TTC549 (cell line): Measurements from ENCODE around the gene HOXD8.

Experiments
- FAIRE-seq: peaks from 2 replicates; lab custom pipeline; 2012; peaks lifted over from hg19 to GRCh38; lab: Jason Lieb, UNC

Gene HOXD8

DNA sequence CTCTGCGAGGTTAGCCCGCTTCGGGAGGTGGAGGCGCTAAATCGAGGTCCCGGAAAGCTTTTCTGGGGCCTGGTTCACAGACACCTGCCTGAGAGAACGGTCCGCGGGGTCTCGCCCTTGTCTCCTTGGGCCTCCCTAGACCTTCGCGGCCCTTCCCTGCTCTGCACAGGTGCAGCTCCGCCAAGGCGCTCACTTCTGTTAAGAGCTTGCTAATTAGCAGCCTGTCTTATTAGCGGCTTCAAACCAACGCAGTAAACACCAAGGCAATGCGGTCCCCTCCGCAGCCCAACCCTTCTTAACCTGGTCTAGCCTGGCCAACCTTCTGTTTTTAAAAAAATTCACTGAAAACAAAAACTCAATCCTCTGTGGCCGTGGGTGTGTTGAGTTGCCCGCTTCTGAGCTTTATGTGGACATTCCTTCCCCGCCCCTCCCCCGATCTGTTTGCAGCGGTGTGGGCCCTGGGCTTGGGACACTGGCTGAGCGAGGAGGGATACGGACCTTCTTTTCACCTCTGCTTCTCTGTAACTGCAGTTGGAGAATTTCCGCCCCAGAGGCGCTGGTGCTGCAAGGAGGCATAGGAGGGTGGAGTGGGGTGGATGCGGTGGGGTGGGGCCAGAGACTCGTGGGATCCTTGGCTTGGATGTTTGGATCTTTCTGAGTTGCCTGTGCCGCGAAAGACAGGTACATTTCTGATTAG, 18.4 kb downstream of the HOXD8 start:
- FAIRE-seq, result no peak

DNA sequence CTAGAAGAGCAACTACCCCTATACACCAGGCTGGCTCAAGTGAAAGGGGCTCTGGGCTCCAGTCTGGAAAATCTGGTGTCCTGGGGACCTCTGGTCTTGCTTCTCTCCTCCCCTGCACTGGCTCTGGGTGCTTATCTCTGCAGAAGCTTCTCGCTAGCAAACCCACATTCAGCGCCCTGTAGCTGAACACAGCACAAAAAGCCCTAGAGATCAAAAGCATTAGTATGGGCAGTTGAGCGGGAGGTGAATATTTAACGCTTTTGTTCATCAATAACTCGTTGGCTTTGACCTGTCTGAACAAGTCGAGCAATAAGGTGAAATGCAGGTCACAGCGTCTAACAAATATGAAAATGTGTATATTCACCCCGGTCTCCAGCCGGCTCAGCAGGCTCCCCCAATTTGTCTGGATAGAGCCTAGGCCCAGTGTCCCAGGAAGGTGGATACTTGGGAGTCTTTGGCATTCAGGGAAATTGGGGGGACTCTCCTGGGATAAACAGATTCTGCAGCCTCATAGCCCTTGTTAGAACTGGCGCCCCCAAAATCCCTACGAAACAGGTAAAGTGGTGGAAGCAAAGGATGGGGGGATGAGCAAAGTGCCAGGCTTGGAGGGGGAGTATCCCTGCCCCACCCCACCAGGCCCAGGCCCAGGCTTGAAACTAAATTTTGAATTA, 19.4 kb downstream of the HOXD8 start:
- FAIRE-seq, result no peak

DNA sequence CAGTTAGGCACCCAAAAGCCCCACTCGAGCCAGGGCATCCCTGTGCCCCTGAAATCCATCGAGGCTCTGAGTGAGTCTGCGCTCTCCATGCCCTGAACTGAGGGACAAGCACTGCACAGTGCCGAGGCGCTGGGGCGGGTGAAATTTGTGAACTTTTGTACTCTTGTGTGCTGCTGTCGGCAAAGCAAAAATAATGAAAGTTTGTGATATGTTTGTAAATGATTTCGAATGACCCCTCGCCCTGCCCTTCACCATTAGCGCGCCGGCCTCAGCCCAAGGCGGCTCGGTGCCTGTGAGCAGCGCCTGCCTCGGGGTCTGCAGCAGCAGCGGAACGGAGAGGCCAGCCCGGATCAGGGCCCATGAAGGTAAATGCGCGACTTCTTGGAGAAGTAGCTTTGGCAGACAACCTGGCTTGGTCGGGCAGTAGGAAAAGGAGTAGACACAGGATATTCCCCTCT, 20.0 kb downstream of the HOXD8 start:
- no peak for FAIRE-seq

DNA sequence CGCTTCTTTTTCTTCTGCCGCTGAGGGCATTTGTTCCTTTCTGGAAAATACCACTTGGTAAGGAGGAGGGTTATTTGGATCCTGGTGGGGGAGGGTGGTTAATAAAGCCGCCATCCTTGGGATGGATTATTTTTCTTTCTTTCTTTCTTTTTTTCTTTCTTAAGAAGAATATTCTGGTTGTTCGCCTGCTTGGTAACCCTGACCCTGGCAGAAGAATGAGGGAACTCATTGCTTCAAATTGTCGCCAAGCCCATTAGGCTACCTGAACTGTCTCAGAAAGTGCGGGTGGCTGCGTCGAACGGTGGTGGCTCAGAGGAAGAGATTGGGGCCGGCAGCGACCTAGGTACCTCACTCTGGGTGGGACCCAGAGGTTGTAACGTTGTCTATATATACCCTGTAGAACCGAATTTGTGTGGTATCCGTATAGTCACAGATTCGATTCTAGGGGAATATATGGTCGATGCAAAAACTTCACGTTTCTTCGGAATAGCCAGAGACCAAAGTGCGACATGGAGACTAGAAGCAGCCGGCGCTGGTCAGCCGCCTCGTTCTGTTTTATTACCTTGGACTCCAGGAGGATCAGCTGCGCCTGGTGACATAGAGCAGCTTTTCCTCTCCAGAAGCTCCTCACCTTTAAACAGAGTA, 20.6 kb downstream of the HOXD8 start:
- FAIRE-seq, result no peak

DNA sequence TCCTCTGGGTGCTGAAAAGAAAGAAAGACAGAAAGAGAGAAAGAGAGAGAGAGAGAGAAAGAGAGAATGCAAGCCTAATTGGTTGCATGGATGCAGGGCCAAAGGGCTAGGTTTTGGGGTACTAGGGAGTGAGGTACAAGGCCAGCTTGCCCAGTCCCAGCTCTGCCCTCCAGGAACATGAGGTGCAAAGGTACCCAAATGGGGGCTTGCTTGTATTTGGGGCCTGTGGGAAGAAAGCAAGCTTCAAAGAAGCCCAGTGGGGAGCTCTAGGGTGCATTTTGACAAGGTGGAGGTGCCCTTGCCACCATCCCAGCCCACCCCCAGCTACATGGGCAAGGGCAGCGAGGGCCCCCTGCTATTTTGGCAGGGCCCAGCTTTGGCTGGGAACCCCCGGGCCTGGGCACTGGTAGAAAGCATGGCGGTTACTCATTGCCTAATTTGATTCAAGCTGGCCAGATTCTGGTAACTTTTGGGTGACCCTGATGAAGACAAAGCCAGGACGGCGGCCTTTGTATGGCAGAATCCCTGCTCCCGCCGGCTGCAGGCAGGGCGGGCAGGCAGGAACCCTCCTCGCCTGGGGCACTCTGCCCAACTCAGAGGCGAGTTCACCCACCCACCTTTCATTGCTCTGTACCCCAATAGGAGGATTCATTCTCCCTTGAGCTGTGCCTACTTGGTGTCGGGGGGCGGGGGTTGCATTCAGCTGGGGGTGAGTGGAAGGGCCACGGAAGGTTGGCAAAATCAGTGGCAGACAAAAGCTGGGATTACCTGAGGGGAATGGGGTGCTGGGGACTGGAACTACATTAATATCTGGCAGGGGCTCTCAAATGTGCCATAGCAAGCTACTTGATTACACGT, 21.3 kb downstream of the HOXD8 start:
- FAIRE-seq, result no peak

DNA sequence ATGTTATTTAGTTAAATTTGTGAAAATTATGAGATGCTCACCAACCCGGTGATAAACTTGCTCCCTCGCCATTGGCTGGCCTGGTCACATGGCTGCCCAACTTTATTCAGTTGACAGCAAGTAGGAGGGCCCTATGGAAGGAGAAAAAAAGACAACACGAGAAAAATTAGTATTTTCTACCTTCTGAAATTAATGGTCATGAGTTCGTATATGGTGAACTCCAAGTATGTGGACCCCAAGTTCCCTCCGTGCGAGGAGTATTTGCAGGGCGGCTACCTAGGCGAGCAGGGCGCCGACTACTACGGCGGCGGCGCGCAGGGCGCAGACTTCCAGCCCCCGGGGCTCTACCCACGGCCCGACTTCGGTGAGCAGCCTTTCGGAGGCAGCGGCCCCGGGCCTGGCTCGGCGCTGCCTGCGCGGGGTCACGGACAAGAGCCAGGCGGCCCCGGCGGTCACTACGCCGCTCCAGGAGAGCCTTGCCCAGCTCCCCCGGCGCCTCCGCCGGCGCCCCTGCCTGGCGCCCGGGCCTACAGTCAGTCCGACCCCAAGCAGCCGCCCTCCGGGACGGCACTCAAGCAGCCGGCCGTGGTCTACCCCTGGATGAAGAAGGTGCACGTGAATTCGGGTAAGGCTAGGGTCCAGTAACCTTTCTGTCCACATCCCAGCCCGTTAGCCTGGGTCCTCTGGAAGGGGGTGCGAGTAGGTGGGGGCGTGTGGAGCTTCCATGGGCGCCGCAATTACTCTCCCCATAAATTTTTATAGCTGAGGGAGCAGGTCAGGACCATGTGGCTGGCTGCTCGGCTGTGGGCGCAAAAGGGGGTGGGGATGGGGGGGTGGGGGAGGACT, 22.2 kb downstream of the HOXD8 start, which contains the start of gene HOXD4:
TSS of gene HOXD4 (plus strand) at position 109 of the 846 bp plus-strand sequence. CDS start at position 193, 84 bp downstream.
- FAIRE-seq, result no peak

DNA sequence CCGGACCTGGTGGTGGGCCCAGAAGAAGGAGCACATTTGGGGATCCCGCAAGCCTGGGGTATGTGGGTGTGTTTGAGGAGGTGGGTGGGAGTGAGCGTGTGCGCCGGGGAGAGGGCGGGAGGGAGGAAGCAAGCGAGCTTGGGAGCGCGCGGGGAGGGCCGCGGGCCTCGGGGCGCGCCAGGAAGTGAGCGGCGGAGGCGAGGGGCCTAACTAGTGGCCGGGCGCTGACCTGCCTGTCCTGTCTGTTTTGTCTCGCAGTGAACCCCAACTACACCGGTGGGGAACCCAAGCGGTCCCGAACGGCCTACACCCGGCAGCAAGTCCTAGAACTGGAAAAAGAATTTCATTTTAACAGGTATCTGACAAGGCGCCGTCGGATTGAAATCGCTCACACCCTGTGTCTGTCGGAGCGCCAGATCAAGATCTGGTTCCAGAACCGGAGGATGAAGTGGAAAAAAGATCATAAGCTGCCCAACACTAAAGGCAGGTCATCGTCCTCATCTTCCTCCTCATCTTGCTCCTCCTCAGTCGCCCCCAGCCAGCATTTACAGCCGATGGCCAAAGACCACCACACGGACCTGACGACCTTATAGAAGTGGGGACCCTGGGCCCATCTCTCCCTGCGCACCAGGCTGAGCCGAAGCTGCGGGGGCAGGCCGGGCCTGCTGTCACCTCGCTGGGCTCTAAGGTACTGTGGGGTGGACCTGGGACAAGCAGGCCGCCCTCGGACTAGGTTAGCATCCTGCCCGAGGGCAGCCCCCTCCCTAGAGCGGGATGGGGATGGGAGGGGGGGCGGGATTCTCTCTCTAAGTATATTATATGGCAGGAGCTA, 23.1 kb downstream of the HOXD8 start:
- no peak for FAIRE-seq

DNA sequence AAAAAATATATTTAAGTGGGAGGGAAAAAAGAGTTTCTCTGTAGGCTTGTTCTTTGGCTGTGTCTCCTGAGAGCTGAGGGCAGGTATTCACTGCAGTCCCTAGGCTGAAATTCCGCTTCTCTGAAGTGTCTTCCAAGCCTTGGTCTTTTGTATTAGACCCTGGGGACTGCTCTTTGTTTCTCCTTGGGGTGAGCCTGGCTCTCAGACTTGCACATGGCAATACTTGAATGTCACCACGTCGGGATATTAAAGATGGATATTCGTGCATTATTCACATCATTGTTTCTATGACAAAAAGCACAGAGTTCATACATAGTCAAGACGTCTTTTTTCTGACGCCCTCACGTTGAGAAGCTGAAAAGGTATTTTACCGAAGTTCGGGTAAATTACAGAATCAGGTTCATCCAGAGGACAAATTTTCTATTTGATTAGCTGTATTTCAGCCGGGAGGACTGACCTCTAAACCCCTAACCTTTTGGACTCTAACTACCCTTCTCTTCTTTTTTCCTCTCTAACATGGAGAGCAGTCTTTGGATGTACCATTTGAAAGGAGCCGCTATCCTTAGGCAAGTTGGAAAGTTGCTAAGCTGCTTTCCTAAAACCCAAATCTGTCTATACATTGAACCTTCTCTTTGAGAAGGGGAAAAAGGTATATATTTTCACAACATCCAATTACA, 25.2 kb downstream of the HOXD8 start:
- no peak for FAIRE-seq

DNA sequence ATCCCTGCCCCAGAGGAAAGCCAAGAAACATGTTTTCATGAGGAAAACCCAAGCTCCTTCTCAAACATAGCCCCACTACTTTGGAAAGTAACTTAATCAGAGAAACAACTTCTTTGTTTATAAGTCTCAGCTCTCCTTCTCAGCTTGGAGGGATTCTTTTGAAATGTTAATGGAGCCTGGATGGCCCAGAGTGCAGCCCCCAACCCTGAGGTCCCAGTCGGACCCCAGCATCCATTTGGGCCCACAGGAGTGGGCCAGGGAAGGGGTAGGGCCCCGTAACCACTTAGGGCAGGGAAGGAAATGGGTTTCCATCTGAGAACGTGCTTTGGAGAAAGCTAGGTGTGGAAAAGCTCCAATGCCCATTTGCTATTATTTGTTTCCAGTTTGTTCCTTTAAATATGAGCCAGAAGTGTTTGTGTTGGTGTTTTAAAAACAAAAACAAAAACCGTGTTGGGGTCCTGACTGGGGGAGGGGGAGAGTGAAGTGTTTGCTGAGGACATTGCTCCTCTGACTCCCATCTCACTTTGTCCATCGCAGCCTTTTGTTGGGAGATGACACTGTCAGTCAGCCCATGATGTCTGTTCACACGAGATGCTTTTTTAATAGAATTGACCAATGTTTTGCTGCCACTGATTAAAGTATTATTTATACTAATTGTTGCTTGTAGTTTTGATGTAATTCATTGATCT, 26.0 kb downstream of the HOXD8 start:
- FAIRE-seq, result no peak

DNA sequence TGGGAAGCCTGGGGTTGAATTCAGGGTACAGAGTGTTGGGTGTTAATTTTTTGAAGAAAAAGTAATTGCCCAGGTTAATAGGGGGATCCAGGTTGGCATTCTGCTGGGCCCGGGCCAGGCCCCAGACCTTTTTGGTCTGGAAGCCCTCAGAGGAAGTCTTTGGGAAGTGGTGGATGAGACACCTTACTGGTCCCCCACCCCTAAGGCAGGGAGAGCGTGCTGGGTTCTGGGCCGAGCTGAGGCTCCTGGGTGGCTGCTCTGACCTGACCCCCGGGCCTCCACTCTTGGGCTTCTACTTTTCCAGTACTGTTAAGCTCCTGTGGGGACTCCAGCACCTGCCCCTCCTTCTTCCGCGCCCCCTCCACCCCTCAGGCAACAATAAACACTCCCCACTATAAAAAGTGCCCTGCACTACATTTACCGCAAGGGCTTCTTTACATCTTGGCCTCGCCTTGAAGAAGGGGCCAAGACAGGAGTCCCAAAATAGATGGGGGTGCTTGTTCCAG, 26.8 kb downstream of the HOXD8 start:
- no peak for FAIRE-seq

DNA sequence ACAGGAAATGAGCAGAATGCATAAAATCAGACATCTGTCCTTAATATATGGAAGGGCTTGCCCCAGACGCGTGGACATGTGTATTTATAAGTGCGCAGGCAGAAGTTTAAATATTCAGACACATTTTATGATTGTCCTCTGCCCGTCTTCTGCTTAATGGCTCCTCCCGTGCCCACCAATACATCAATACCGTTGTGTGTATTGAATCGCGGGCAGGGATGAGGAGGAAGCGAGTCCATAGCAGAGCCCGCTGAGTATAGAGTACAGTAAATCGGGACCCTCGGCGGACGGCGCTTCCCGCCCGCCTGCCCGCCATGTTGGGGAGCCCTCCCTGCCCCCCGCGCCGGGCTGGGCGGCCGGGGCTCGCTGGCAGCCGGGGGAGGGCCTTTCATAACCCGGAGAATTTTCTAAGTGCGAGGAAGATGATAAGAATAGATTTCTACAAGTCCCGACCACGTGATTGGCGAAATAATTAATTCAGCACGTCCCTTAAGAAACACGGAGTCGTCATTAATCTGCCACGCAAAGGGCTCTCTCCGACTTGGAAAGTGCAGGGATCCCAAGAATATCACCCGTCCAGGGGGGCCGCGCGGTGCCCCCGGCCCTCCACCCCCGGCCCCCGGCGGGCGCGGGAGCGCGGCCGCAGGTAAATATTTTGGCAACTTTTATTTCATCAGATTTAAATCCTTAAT, 27.4 kb downstream of the HOXD8 start, which contains the start of gene HOXD3:
TSS of gene HOXD3 (plus strand) at position 501 of the 692 bp plus-strand sequence. CDS start 11,808 bp downstream, outside the sequence.
- no peak for FAIRE-seq

DNA sequence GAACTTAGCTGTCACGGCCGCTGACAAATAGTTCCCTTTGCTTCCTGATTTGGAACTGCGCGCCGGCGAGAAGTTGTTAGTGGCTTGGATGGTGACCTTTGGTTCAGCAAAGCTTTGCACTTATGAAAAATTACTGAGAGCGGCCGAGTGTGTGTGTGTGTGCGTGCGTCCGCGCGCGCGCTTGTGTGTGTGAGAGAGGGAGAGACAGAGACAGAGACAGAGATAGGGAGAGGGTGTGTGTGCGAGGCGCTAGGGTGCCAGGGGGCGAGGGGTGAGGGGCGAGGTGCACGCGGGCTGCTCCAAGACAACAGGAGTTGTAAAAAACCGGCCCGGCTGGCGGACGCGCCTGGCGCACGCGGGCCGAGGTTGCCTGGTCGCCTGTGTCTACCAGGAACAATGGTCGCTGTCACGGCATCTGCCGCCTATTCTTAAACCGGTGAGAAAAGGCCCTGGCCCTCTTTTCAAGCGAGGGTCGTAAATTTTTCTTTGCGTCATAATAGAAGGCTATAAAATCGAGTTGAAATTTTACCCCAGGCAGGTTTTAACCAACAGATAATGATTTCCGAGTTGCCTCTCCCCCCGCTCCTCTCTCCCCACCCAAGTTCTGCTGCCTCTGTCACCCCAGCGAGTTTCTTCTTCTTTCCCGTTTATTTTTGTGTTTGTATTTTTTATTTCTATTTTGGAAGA, 28.1 kb downstream of the HOXD8 start:
- FAIRE-seq, result no peak

DNA sequence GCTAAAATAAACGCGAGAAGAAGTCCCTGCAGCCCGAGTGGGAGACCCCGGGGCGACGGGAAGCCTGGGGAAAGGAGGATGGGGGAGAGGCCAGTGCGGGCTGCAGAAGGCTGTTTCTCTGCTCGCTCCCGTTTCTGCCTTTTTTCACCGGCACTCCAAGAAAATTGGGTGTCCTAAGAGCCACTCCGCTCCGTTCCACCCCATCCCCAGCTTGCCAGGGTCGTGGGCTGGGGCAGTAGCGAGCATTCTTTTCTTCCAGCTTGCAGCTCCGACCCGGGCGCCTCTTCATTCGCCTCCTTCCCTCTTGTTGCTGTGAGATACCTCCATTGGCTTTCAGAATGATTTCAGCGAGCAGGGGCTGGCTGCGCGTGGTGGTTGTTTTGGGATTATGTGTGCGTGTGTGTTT, 28.7 kb downstream of the HOXD8 start:
- FAIRE-seq, result no peak

DNA sequence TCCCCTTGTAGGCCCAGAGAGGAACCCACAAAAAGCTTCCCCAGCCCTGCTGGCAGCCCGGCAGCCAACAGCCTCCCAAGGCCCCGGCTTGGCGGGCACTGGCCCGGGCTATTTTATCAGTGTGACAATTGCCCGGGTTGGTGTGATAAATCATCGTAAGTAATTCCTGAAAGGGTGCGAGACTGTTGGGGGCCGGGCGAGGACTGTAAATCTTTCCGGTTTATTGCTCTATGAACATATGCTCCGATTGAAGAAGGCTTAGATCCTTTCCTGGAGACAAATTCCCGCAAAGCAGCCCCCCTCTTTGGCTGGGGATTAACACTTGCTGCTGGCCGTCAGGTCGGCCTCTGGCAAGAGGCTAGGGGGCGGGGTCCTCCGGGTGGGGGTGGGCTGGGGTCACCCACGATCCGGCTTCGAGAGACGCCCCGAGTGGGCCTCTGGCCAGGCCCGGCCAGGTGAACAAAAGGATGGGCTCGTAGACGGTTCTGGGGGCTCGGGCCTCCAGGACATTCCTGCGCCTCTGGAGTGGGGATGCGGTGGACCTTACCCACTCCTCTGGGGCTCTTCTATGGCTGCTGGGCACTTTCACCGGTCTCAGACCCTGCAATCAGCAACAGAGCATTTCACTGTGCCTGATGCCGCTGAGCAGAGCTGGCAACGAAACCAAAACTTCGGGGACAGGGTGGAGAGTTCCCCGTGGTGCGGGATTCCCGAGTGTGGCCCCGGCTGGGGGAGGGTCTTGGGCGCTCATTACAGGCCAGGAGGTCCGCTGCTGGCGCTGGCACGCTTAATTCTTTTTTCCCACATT, 29.6 kb downstream of the HOXD8 start:
- no peak for FAIRE-seq

DNA sequence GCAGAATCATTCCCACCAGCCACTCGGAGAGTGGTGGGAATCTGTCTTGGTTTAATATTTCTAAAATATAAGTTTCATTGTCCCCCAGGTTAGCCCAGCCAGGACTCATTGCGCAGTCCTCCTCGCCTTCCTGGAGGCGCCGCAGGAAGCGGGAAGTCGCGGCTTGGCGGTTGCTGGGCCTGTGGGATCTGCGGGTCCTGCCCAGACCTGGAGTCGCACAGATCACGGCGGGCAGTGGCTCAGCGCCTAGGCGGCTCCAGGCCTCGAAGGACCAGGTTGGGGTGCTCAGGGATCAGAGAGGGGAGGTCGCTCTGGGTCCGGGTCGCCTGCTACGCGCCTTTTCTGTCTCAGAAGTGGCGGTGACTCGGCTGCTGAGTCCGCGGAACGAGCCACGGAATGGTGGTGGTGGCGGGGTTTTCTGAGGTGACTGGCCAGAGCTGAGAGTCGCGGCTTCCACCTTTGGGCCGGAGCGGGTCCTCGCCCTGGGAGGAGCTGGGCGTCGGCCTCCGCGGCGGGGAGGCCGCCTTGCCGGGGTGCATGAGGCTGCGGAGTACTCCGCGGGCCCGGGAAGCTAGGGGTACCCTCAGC, 30.3 kb downstream of the HOXD8 start:
- no peak for FAIRE-seq

DNA sequence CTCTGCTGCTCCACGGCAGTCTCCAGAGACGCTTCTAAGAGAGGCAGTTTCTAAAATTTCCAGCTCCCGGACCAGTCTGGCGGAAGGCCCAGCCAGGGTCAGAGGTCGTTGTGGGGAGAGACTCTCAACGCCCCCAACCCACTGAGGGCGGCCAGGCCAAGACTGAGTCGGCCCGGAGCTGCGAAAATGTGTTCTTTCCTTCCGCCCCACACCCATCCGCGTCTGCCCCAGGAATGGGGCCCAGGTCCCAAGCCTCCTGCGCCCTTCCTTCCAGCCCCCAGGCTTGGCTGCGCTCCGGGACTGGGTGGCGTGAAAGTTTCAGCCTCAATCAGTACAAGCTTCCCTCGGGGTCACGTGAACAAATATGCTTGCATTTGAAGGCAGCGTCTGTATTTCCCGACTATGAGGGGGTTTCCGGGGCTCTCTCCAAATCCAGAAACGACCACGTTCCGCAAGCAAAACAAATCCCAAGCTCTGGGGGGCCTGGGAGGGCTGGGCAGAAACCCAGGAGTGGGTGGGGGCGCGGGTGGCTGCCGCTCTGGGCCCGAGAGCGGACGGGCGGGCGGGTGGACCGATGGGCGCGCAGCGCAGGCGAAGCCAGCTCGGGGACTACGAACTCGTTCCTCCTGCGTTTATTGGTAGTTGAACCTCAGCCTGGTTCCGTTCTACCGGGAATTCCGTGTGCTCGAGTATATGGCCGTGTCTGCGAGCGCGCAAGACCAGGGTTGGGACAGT, 30.9 kb downstream of the HOXD8 start:
- no peak for FAIRE-seq
